Effector memory CD4-positive, alpha-beta T cell (primary cell): ENCODE measurements around the gene CTNNBL1.
A peak's percentile ranks its signal among the peaks of the same experiment; 100 is the strongest.

ENCODE experiments used
- DNase-seq, 3 donors: peaks; one replicate each; pipeline ENCODE4 v3.0.0-alpha.2; 2020
- H3K27ac ChIP-seq: 2 replicates; pipeline ENCODE4 v1.7.0; 2013; ENCODE audit warnings: mild to moderate bottlenecking, low read length, moderate library complexity; ENCODE audit not compliant: insufficient read depth, poor library complexity, severe bottlenecking
- H3K27me3 ChIP-seq: replicated peaks from 2 replicates; pipeline ENCODE4 v1.7.0; 2013; ENCODE audit warnings: mild to moderate bottlenecking, low read length; ENCODE audit not compliant: insufficient read depth, control insufficient read depth, poor library complexity, severe bottlenecking
- H3K36me3 ChIP-seq: 2 replicates; pipeline ENCODE4 v1.7.0; 2013; ENCODE audit warnings: mild to moderate bottlenecking, low read length, moderate library complexity; ENCODE audit not compliant: control insufficient read depth, insufficient read depth
- H3K4me1 ChIP-seq: 2 replicates; pipeline ENCODE4 v1.7.0; 2013; ENCODE audit warnings: low read length, mild to moderate bottlenecking; ENCODE audit not compliant: control insufficient read depth, insufficient read depth, poor library complexity, severe bottlenecking
- H3K4me3 ChIP-seq: 2 replicates; pipeline ENCODE4 v1.7.0; 2013; ENCODE audit warnings: low read length, low read depth, mild to moderate bottlenecking; ENCODE audit not compliant: insufficient read depth, poor library complexity, severe bottlenecking
- H3K9me3 ChIP-seq: 2 replicates; pipeline ENCODE4 v1.7.0; 2013; ENCODE audit warnings: mild to moderate bottlenecking, low read length, moderate library complexity; ENCODE audit not compliant: control insufficient read depth
- total RNA-seq, 3 donors: gene quantifications; one replicate each; lab custom pipeline; 2026; lab: John Stamatoyannopoulos, UW

CTNNBL1 gene, protein sequence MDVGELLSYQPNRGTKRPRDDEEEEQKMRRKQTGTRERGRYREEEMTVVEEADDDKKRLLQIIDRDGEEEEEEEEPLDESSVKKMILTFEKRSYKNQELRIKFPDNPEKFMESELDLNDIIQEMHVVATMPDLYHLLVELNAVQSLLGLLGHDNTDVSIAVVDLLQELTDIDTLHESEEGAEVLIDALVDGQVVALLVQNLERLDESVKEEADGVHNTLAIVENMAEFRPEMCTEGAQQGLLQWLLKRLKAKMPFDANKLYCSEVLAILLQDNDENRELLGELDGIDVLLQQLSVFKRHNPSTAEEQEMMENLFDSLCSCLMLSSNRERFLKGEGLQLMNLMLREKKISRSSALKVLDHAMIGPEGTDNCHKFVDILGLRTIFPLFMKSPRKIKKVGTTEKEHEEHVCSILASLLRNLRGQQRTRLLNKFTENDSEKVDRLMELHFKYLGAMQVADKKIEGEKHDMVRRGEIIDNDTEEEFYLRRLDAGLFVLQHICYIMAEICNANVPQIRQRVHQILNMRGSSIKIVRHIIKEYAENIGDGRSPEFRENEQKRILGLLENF
- 26.5 to 37.4 (median 31.6) reads per million in 3 donors for total RNA-seq

DNA sequence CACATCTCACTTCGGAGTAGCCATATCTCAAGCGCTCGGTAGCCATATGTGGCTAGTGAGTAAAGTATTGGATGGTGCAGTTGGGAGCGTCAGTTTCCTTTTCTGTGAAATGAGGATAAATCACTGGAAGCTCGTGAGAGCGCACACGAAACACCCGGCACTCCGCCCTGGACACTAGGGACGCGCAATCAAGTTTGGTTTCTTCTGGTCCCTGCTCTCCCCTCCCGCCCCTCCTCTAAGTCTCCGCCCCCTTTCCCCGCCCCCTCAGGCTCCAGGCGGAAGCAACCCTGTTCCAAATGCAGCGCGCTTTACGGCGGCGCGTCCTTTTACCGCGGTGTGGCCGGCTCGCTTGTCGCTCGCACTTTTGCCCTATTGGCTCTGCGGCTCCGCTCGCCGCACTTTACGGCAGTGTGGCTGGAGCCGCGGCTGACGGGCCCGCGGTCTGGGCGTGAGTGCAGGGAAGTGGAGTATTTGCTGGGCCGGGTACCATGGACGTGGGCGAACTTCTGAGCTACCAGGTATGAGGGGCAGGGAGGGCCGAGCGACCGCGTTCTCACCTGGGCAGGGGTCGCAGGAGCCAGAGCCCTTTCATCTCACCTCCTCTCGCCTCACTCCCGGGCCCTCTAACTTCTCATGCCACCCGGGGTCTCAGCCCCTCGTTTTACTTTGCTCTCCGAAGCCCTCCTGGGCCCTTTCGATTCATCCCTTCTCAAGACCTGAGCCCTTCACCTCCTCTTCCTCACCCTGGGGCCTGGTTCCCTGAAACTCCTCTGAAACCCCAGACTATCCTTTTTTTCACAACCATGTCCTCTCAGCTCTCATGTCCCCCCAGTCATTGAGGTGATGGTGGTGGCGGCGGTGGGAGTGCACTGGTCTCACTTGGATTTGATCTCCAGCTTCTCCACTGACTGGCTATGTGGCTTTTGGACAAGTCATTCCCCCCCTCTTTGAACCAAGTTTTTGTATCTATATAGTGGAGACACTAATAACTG, at the start of gene CTNNBL1:
TSS of gene CTNNBL1 (plus strand) at position 396 of the 992 bp plus-strand sequence. CDS start at position 489, 93 bp downstream.
- peak within 1 kb of the TSS; percentile 65 for H3K4me3 ChIP-seq
- peak within 1 kb of the TSS; percentile 60 for H3K27ac ChIP-seq
- DNase-seq = peak; percentile 91 to 93 (median 93)
- H3K27me3 ChIP-seq = peaks cover 3% of the 10 kb centered on the region
- no peaks in the 10 kb centered on the region for H3K36me3 ChIP-seq
- no peaks in the 10 kb centered on the region for H3K9me3 ChIP-seq
- peaks cover 9% of the 10 kb centered on the region for H3K4me1 ChIP-seq

DNA sequence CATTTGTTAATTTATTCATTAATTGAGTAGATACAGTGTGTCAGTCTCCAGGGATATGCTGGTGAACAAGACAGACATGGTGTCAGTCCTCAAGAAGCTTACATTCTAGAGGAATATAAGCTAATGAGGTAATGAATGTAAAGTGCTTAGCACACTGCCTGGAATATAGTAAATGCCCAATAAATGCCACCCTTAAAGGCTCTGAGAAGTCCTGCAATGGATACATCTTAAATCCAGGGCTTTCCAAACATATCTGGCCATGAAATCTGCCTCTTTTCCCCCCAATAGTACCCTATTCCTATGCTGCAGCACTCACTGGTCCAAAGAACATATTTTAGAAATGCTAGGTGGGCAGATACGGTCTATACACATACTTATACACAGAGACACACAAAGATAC, 49.2 kb upstream of the CTNNBL1 start:
- H3K27me3 ChIP-seq = peaks cover 4% of the 10 kb centered on the region
- DNase-seq = no peak
- H3K9me3 ChIP-seq = no peaks in the 10 kb centered on the region
- H3K4me3 ChIP-seq = no peak overlapping the region
- no peak overlapping the region for H3K27ac ChIP-seq
- no peaks in the 10 kb centered on the region for H3K36me3 ChIP-seq
- H3K4me1 ChIP-seq = no peaks in the 10 kb centered on the region

DNA sequence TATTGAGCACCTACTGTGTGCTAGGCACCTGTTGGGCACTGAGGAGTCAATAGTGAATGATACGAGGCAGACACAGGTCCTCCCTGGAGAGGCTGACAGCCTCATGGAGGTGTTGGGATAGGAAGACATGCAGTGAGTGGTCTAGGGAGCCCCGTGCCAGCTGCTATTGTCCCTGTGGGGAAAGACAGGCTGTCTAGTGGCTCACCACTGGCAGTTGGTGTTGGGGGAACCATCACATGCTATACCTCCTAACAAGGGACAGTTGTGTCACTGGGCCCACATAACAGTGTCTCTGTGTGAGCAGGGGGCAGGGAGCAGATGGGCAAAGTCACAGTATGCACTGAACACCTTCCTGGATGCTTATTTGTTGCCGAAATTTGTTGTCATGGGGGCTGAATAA, 45.9 kb upstream of the CTNNBL1 start:
- no peaks in the 10 kb centered on the region for H3K36me3 ChIP-seq
- H3K4me3 ChIP-seq = no peak overlapping the region
- no peaks in the 10 kb centered on the region for H3K9me3 ChIP-seq
- H3K27ac ChIP-seq = no peak overlapping the region
- H3K4me1 ChIP-seq = no peaks in the 10 kb centered on the region
- DNase-seq = no peak
- peaks cover 4% of the 10 kb centered on the region for H3K27me3 ChIP-seq

DNA sequence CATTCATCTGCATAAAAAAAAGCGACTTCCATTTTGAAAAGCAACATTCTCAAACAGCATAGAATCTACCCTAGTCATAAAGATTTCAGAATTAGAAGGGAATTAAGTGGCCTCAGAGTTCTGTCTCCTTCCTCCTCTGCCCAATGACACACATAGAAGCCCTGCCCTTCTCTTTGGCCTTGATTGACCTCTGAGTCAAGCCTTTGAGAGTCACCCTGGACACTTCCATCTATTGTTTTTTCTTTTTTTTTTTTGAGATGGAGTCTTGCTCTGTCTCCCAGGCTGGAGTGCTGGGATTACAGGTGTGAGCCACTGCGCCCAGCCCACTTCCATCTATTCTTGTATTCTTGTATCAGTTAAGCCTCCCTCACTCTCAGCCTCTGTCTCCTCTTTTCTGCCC, 44.8 kb upstream of the CTNNBL1 start:
- DNase-seq = no peak
- no peak overlapping the region for H3K4me3 ChIP-seq
- no peaks in the 10 kb centered on the region for H3K36me3 ChIP-seq
- peaks cover 4% of the 10 kb centered on the region for H3K27me3 ChIP-seq
- H3K4me1 ChIP-seq = no peaks in the 10 kb centered on the region
- no peak overlapping the region for H3K27ac ChIP-seq
- no peaks in the 10 kb centered on the region for H3K9me3 ChIP-seq

DNA sequence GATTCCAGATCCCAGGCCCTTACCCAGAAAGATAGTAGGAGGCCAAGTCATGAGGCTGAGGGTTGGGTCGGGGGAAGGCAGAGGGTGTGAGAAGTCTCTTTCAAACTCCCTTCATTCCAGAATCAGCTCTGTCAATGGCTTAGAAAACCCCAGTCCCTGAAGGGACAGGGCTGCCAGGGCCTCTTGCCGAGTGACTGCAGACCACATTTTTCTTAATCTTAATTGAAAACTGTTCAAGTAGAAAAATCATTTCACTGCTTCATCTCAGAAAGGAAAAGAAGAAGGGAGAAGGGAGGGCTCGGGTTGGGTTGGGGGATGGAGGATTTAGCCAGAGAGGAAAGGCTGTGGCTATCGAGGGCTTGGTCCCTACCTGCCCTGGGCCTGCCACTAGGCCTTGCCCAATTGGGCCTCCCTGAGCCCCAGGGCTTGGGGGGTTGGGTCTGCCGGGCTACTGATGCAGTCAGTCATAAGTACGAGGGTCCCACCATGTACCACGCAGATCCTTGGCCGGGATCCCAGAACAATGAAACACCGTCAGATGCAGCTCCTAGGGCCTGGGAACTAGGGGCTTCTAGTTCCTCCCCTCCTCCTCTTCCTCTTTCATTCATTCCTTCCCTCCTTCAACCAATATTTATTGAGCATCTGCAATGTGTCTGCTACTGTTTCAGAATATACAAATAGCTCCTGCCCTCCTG, 44.0 kb upstream of the CTNNBL1 start:
- no peak overlapping the region for H3K4me3 ChIP-seq

DNA sequence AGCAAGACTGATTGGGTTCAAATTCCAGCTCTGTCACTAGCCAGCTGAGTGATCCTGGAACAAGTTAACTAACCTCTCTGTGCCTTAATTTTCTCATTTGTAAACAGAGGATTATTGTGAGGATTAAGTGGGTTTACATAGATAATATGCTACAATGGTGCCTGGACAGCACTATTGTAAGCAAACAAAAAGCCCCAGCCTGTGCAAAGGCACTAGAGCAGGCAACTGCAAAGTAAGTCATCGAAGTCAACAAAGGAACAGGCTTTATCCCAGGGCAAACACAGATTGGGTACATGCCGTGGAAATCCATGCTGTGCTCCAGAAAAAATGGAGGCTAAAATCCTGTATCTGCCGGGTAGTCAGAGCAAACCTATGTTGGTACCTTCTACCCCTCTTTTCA, 43.2 kb upstream of the CTNNBL1 start:
- H3K4me3 ChIP-seq = no peak overlapping the region
- DNase-seq = no peak

More for the DNA sequence above, 44.0 kb upstream of the CTNNBL1 start:
- H3K4me1 ChIP-seq = no peaks in the 10 kb centered on the region
- no peak for DNase-seq
- no peak overlapping the region for H3K27ac ChIP-seq
- H3K9me3 ChIP-seq = no peaks in the 10 kb centered on the region
- no peaks in the 10 kb centered on the region for H3K36me3 ChIP-seq
- H3K27me3 ChIP-seq = peaks cover 4% of the 10 kb centered on the region

DNA sequence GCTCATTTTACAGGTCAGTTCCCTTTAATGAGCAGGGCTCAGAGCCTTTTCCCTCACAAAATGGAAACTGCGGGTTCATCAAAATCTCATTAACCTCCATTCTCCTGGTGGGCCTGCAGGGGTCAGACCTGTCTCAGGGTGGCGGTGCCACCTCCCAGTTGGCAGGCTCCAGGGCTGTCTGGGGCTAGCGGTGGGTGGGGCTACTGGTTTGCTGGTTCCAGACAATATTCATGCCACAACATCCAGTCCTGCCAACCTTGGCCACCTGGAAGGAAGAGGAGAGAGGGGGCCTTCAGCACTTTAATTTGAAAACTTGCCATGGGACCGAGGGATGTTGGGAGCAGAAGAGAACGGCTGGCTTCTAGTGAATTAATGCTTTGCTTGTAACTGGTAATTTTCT, 41.9 kb upstream of the CTNNBL1 start:
- Histone ChIP-seq H3K36me3 (no peaks in the 10 kb centered on the region), H3K27me3 (peaks cover 4% of the 10 kb centered on the region), H3K27ac (no peak overlapping the region), H3K4me1 (no peaks in the 10 kb centered on the region), H3K4me3 (no peak overlapping the region), H3K9me3 (no peaks in the 10 kb centered on the region)
- DNase-seq = no peak

More for the DNA sequence above, 43.2 kb upstream of the CTNNBL1 start:
- Histone ChIP-seq H3K27me3 (peaks cover 4% of the 10 kb centered on the region), H3K27ac (no peak overlapping the region), H3K4me1 (no peaks in the 10 kb centered on the region), H3K9me3 (no peaks in the 10 kb centered on the region), H3K36me3 (no peaks in the 10 kb centered on the region)

DNA sequence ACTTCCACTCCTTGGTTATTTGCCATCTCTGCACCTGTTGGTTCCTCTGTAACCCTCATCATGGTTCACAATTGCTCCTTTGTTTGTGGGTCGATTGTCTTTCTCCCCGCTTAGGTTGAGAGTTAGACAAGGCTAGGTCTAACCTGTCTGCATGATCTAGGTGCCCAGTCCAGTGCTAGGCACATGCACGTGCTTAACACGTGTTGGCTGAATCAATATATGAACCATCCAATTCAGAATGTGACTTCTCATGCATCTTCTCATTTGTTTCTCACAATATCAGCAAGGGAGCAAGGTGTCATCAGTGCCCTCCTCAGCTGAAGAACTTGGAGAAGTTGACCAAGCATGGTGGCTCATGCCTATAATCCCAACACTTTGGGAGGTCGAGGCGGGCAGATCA, 36.9 kb upstream of the CTNNBL1 start:
- no peak for DNase-seq
- H3K27ac ChIP-seq = no peak overlapping the region
- H3K4me3 ChIP-seq = no peak overlapping the region
- H3K36me3 ChIP-seq = no peaks in the 10 kb centered on the region
- no peaks in the 10 kb centered on the region for H3K9me3 ChIP-seq
- no peaks in the 10 kb centered on the region for H3K27me3 ChIP-seq
- no peaks in the 10 kb centered on the region for H3K4me1 ChIP-seq

DNA sequence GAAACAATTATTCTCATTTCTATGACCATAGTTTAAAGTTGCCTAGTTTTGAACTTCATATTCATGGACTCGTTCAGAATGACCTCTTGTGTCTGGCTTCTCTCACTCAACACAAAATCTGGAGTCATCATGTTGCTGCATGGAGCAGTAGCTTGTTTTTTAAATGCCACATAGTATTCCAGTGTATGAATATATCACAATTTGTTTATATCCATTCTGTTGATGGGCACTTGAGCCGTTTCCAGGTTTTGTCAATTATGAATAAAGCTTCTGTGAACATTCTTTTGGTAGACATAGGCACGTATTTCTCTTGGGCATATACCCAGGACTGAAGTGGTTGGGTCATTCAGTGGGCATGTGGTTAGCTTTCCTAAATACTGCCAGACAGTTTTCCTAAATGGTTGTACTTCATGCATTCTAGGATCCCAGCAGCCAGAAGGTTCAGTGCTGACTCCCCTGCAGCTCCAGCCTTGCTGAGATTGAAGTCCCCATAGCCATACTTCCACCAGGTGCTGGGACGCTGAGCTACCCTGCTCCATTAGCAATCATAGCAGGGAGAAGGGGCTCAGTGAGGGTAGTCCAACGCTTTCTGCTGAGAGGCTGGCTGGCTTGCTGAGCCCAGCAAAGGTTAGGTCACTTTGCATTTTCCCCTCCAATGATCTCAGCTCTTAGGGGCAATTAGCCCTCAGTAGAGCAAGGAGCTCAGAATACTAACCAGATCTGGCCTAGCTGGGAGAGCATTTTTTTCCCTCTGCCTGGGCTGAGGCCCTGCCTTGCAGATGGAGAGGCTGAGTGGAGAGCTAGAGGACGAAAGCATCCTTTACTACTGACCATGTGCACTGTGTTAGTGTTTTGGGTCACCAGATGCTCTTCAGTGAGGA, 35.7 kb upstream of the CTNNBL1 start:
- Histone ChIP-seq H3K27ac (no peak overlapping the region), H3K4me1 (no peaks in the 10 kb centered on the region), H3K36me3 (no peaks in the 10 kb centered on the region), H3K4me3 (no peak overlapping the region), H3K27me3 (no peaks in the 10 kb centered on the region), H3K9me3 (no peaks in the 10 kb centered on the region)
- DNase-seq = no peak
